HG03064 (cell line): Measurements from ENCODE around the gene IQSEC3.

Experiments
- ATAC-seq: cut with Tn5 transposase; IDR thresholded peaks from one replicate; pipeline ENCODE4 v1.9.1; 2021; ENCODE audit warnings: low read depth; ENCODE audit not compliant: unreplicated experiment

Gene IQSEC3

DNA sequence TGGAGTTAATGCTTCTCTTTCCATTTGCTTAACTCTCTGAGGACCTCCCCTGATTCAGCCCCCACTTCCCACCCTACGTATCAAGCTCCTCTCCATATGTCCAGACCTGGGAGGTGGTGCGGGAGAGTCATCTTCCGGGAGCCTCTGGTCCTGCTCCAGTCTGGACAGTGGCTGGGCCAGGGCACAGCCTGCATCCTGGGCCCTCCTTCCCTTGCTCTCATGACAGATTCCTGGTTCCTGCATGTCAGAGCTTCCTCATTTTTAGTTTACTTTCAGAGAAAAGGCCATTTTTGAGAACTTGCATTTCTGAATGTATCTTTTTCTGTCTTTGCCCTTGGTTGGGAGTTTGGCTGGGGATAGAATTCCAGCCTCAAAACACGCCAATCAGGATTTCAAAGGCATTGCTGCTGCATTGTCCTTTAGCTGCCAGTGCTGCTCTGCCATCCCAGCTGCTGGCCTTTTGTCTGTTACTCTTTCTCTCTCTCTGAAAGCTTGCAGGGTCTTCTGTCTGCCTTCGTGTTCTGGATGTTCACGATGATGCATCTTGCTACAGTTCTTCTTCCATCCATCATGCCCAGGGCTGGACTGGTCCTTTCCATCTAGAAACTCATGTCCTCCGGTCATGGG is 92.7 kb downstream of the IQSEC3 start:
- ATAC-seq, result no peak

DNA sequence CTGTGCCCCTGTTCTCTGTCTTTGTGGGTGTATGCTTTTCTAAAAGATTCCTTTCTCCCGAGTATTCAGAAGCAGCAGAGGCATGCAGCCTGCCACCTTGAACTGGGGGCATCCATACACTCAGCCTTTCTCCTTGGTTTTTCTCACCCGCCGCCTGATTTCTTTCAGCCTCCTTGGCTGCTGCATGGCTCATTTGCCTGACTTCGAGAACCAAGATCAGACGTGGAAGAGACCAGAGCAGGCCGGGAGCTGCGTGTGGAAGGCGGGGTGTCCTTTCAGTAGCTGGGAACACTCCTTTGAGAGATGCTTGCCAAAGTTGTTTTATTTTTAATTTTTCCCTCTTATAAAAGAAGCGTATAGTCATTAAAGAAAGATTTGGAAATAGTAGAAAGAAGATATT is 94.3 kb downstream of the IQSEC3 start:
- no peak for ATAC-seq

DNA sequence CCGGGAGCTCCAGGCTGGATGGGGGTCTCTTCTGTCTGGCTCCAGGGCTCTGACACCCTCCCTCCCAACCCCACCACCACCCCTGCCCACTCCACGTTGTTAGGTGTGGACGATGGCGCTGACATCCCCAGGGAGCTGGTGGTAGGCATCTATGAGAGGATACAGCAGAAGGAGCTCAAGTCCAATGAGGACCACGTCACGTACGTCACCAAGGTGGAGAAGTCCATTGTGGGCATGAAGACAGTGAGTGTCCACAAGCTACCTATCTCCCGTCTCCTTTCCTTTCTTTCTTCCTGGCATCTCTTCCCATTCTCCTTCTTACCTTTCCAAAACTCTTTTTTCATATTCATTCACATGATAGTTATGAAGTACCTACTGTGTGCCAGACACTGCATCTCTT is 95.3 kb downstream of the IQSEC3 start:
- no peak for ATAC-seq

DNA sequence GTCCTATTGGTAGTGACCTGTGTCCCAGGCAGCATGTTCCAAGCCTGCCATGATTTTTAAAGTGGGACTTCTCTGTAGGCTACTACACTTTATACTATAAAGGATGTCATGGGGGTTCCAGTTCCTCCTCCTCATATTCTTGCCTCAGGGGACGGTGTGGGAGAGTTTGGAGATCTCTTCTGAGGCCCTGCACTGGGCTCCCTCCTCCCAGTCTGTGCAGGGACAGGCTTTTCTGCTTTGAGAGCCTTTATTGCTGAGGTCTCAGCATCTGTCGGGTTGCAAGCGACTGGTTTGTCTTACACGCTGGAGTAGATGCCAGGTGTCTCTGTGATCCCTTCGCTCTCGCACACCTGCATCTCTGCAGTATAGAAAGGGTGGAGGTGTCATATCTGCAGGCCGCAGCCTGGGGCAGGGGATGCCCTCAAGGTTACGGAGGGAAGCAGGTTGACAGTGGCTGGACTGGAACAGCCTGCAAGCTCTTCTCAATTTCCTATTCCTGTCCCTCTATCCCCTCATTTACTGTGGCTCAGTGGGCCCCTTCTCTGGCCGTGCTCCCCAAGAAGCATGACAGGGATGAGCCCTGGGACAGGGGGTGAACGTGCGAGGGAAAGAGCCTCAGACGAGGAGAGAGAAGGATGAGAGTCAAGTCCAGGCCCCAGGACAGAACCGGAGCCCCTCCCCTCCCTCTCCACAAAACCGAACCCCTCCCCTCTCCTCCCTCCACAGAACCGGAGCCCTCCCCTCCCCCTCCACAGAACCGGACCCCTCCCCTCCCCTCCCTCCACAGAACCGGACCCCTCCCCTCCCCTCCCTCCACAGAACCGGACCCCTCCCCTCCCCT is 96.1 kb downstream of the IQSEC3 start:
- no peak for ATAC-seq

DNA sequence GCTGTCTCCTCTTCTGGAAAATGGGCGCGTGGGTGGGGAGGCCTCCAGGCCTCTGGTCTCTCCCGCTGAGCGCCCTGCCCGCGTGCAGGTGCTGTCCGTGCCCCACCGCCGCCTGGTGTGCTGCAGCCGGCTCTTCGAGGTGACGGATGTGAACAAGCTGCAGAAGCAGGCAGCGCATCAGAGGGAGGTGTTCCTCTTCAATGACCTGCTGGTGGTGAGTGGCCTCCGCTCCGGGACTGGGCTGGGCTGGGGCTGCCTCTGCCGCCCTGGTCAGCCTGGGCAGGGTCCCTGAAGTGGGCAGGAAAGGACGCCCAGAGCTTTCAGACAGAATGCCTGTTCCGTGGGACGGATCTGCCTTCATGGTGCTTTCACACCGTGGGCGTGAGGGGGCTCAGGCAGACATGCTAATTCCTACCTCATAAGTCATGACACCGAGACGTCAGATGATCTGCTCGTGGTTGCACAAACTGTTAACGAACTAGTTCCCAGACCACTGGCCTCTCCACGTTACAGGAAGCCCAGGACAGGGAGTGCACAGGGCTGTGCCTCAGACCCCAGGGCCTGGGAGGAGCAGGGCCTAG is 96.9 kb downstream of the IQSEC3 start:
- ATAC-seq, result no peak

DNA sequence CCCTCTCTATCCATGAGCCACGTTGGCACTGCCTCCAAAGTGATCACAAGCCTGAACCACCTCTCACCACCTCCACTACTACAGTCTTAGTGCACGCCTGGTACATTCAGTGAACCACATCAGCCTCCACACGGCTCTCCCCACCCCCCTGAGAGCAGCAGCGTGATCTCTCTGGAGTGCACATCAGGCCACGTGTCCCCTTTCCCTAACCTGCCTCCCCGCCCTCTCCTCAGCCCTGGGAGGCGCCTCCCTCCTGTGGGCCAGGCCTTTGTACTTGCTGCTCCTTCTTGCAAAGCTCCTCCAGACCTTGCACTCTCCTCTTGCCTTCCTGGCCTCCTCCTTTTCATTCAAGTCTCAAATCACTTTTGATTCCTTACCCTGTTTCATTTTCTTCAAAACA is 97.6 kb downstream of the IQSEC3 start:
- no peak for ATAC-seq

DNA sequence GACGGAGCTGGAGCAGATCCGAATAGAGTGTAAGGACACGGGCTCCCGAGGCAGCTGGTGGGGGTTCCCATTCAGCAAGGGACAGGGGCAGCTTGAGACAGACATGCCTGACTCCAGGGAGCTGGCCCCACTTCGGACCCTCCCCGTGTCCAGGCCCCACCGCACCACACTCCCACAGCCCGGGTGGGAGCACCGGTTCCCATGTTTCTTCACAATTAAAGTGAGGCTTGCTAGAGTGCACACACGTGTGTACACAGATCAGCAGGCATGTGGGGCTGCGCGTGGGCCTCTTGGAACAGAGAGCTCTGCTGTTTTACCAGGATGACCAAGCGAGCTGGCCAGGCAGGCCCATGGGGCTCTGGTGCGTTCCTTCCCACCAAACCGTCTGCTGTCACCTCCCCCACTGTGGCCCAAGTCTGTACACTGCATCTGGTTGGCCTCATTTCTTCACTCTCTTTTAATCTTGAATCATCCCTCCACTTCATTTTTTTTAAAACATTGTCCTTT is 99.3 kb downstream of the IQSEC3 start:
- no peak for ATAC-seq

DNA sequence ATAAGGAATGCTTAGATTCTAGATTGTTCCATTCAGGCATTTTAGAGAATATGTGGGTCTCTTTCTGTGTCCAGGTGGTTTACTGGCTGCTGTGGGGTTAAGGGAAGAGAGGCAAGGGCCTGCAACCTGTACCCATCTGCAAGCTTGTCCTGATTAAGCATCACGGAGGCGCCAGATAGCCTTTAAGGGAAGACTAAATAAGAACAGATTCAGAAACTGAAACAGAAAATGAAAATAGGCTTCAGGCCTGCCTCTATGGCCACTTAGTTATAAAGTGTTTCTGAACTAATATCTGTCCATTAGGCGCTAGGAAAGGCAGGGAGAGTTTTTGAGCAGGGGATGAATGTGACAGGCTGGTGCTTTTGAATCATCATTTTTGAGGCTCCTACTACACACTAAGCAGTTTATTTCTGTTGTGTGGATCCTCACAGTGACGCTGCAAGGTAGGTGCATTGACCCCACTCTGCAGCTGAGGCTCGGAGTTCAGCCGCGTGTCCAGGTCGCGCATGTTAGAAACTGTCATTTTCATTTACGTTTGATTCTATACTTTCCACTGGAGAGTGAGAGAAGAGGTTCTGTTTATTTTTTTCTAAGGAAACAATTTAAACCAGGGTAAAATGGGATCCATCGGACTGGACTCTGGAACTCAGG is 100.0 kb downstream of the IQSEC3 start:
- no peak for ATAC-seq

DNA sequence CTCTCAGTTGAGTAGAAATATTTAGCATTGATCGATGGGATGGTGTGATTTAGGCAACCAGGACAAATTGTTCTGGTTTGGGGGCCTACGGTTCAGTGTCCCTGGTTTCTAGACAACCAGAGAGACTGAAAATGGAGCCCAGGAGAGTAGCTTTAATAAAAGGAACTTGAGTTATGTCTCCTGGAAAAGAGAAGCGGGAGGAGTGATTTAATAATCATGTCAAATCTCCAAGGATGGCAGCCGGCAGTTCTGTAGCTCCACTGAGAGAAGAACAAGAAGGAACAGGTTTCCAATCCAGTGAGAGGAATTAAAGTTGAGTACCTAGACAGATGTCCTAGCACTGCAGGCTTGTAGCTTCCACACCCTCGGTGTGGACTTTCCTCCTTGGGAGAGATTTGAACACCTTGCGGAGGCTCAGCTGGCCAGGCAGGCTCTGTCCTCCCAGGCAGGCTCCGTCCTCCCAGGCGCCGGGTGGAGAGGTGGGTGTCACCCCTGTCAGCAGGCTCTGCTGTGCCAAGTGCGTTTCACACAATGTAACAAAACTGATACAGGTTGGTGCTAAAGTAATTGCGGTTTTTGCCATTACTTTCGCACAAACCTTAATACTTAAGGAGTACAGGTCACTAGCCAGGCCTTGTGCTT is 101.5 kb downstream of the IQSEC3 start:
- ATAC-seq, result no peak

DNA sequence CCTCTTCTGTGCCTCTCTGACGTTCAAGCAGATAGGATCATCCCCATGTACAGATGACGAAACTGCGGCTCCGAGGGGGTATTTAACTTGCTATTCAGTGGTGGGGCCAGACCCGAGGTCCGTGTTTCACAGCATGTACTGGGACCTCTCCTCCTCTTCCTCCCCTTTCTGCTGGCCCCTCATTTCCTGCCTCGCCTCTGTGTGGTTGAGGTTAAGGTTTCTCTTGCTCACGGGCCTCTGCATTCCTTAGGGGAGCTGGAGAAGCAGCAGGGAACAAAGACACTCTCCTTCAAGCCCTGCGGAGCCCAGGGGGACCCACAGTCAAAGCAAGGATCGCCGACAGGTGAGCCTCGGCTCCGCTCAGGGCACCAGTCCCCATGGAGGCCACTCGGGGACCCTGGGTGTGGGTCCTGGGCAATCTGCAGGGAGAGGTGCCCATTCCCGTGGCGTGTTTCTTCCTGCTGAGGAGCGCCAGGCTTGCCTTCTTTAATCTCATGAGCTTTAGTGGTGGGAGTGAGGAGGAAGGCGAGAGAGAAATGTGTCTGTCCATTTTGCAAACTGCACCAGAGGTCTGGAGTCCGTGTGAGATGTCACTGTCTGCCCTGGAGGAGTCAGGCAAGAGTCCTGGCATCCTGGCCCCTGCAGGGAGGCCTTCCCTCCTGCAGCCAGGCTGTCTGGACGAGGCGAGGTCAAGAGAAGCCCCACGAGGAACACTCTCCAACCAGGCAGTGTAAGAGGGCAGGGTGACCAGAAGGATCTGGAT is 102.4 kb downstream of the IQSEC3 start:
- ATAC-seq, result no peak

DNA sequence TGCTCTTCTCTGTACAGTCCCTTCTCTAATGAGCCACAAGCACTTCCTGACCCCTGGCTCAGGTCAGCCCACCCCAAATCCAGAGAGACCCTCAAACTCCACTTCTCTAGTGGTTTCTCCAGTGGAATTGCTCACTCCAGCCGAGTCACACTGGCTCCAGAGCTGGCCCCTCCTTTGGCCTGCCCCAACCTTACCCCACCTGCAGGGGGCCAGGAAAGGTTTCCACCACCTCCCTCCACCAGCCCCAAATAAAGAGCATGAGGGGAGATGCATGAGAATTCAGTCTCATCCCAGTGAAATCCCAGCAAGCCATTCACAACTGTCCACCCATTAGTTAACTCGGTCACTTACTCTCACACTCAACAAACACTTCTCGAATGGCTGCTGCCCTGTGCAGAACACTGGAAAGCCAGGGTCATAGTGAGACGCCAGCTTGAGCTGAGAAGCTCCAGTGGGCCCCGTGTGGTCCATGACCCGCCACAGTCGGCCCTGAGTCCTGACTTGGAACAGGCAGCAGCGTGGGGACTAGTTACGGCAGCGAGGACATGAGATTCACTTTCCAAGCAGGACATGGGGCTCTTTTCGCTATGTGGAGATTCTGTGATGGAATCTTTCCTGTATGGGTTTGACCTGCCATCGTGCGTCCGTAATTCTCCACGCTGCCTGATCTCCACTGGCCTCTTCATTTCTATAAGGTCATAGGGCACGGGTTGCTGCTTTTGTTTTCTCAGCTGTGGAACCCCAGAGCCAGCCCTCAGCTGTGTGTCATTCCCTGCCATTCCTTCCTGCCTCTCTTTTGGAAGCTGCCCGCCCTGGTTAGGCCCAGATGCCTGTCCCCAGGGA is 103.2 kb downstream of the IQSEC3 start:
- no peak for ATAC-seq

DNA sequence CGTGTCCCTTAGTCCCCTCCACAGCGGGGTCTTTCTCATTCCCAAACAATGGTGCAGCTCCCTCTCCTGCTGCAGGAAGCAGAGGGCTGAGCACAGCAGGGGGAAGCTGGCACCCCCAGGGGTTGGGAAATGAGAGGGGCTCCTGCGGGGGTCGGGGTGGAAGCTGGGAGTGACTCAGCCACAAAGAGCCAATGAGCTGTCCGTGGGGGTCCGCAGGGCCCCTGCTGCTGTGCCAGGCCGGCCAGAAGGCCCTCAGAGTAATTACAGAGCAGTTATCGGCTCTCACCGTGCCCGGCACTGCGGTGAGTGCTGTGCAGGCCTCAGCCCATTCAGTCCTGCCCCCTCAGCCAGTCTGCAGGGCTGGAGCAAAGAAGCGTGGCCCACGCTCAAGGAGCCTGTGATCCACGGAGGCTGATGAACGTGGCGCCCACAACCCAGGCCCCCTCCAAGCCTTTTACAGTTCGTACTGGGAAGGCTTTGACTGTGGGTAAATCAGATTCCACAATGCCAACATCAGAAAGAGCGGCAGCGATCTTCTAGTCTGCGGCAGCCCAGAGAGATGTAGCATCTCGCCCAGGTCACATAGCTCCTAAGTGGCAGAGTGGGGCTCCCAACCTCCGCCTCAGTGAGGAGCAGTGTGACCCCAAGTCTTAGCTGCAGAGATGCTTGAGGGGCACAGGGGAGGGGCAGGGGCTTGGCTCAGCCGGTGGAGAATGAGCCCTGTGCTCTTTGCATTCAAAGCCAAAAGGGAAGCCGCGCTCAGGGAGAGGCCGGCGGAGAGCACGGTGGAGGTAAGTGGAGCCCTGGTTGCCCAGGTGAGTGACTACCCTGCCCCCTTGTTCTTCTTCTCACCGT is 104.0 kb downstream of the IQSEC3 start:
- ATAC-seq, result no peak

DNA sequence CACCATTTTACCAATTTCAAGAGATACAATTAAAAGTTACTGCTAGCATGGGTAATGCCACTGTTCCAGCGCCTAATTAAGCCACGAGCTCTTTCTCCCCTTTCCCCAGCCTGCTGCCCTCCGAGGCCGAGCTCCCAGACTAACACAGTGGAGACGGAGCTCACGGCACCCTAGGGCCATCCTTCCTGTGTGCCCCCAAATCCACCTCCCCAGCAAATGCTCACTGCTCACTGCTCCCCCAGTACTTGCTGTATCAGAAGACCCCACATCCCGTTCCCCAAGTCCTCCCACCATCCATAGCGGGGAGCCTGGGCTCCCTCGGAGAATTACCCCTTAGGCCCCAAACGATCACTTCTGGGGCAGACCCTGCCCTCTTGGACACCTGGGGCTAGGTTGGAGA is 104.7 kb downstream of the IQSEC3 start:
- no peak for ATAC-seq

DNA sequence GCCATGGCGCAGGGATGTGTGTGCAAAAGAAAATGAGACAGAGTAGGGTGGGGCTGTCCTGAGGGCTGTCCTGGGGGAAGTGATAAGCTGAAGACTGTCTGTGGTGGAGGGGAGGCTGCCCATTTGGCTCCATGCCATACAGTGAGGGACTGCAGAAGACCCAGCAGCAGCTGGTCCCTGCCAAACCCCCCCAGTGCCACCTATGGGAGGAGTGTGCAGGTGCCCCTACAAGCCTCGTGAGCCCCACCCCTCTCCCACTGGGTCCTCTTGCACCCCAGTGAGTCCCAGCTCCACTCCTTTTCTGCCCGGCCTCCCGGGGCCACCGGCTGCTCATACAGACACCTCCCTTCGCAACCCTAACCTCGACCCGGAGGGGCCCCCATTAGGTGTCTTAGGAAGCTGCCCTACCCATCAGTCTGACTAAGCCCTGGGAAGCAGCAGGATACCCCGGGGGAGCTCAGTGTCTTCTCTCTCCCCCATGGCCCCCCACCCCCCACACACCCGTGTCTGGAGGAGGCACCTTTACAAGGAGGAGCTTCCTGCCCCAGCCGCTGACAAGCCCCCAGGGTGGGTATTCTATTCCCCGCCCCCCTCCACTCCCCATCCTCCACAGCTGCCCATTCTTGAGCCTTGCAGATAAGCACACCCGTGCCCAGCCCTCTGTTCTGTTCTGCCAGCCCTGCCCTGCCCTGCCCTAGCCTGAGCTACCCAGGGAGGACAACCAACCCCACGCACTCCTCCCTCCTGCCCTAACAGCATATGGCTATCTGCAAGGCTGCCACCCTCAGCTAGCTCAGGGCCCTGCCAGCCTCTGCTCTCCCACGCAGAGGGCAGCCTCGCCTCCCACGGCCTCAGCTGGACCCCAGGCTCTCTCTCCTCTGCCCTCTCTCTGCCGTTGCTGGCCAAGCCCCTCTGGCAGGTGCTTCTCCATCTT is 105.4 kb downstream of the IQSEC3 start:
- ATAC-seq, result no peak

DNA sequence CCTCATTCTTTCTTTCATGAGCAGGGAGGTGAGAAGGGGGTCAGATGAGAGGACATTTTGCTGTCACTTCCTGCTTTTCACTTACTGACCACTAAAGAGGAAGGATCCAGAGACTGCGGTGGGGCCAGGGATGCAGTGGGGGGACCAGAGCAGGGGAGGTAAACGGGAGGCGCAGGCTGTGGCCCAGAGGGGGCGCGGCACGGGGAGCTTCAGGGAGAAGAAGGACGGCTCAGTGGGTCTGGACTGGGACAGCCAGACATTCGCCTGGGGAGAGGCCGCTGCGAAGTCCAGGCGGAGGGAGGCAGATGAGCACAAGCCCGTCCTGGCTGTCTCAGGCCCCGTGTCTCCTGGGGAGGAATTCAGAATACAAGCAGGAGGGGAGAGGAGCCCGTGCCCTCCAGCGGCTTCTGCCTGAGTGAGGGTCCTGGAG is 106.2 kb downstream of the IQSEC3 start:
- ATAC-seq, result no peak

DNA sequence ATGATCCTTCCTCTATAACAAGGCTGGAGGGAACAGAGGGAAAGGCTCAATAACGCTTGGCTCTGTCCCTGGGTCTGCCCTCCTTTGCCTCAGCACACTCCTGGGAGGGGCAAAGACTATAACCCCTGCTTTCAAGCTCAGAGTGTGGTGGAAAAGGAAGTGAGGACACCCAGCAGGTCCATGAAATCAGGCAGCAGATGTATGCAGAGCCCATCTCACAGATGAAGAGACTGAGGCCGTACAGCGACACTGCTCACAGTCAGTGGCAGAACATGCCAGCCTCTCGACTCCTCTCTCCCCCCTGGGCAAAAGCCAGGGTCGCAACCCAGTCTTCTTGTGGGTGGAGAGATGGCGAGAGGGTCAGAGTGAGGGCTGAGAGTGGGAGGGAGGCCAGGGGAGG is 107.6 kb downstream of the IQSEC3 start:
- ATAC-seq, result no peak

DNA sequence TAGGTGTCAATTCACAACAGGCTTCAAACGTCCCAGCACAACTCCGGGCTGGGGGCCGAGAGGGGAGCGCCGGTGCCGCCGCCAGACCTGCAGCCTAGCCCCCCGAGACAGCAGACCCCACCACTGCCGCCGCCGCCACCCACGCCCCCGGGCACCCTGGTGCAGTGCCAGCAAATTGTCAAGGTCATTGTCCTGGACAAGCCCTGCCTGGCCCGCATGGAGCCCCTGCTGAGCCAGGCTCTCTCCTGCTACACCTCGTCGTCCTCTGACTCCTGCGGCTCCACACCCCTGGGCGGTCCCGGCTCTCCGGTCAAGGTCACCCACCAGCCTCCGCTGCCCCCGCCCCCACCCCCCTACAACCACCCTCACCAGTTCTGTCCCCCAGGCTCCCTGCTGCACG is 108.0 kb downstream of the IQSEC3 start:
- ATAC-seq, result no peak
